ENCODE measurements around the gene ITGA3.
"Not testable (repeated sequence)": the region's sequence is repeated elsewhere in the genome, so short reads cannot be mapped to it uniquely, and the experiment has no call there.

Gene ITGA3

GRCh38 chr17:50035421-50035879, 20.5 kb upstream of the ITGA3 start:
- no peak for DNase-seq (ENCODE audit: low spot score)

- no peak for DNase-seq (ENCODE audit: low spot score)
Measured at GRCh38 chr17:50035945-50036344, 20.0 kb upstream of the ITGA3 start.

GRCh38 chr17:50036455-50037261, 19.3 kb upstream of the ITGA3 start:
- no peak for DNase-seq (ENCODE audit: low spot score)

GRCh38 chr17:50037321-50038107, 18.4 kb upstream of the ITGA3 start:
- no peak for DNase-seq (ENCODE audit: low spot score)

- DNase-seq (ENCODE audit: low spot score) = no peak
Measured at GRCh38 chr17:50039058-50039457, 16.9 kb upstream of the ITGA3 start.

- not testable (repeated sequence) for DNase-seq (ENCODE audit: low spot score)
Measured at GRCh38 chr17:50040496-50040895, 15.4 kb upstream of the ITGA3 start.

- DNase-seq (ENCODE audit: low spot score) = no peak
Measured at GRCh38 chr17:50042211-50042610, 13.7 kb upstream of the ITGA3 start.

GRCh38 chr17:50043290-50044148, 12.4 kb upstream of the ITGA3 start:
- DNase-seq (ENCODE audit: low spot score) = no peak

- DNase-seq (ENCODE audit: low spot score) = no peak
Measured at GRCh38 chr17:50044483-50044882, 11.4 kb upstream of the ITGA3 start.

- no peak for DNase-seq (ENCODE audit: low spot score)
Measured at GRCh38 chr17:50045154-50045553, 10.8 kb upstream of the ITGA3 start.

- no peak for DNase-seq (ENCODE audit: low spot score)
Measured at GRCh38 chr17:50046179-50046578, 9.7 kb upstream of the ITGA3 start.

- DNase-seq (ENCODE audit: low spot score) = no peak
Measured at GRCh38 chr17:50046667-50047066, 9.2 kb upstream of the ITGA3 start.

GRCh38 chr17:50047083-50047482, 8.8 kb upstream of the ITGA3 start:
- DNase-seq (ENCODE audit: low spot score) = no peak

- peak; percentile 8 for DNase-seq (ENCODE audit: low spot score)
Measured at GRCh38 chr17:50047488-50048126, 8.3 kb upstream of the ITGA3 start.

GRCh38 chr17:50048146-50048720, 7.7 kb upstream of the ITGA3 start:
- DNase-seq (ENCODE audit: low spot score) = no peak

GRCh38 chr17:50048988-50049387, 6.9 kb upstream of the ITGA3 start:
- DNase-seq (ENCODE audit: low spot score) = no peak

- no peak for DNase-seq (ENCODE audit: low spot score)
Measured at GRCh38 chr17:50049636-50050035, 6.3 kb upstream of the ITGA3 start.

GRCh38 chr17:50050431-50051032, 5.4 kb upstream of the ITGA3 start:
- DNase-seq (ENCODE audit: low spot score) = no peak

GRCh38 chr17:50051082-50051576, 4.8 kb upstream of the ITGA3 start:
- peak; percentile 81 for DNase-seq (ENCODE audit: low spot score)

GRCh38 chr17:50051606-50052005, 4.3 kb upstream of the ITGA3 start:
- no peak for DNase-seq (ENCODE audit: low spot score)
